Fibroblast of mammary gland (primary cell): ENCODE data around the gene CAMKMT.
"Not testable (repeated sequence)": the region's sequence is repeated elsewhere in the genome, so short reads cannot be mapped to it uniquely, and the experiment has no call there.

Source experiments
- DNase-seq: peaks from one replicate; pipeline ENCODE4 v3.0.0-alpha.2; 2010; ENCODE audit warnings: low read depth
- H3K4me3 ChIP-seq: 2 replicates; pipeline ENCODE4 v1.5.1; 2011; ENCODE audit warnings: low read depth, mild to moderate bottlenecking, low read length, moderate library complexity; ENCODE audit not compliant: control insufficient read depth
- CTCF ChIP-seq: conservative IDR thresholded peaks from 2 replicates; pipeline ENCODE4 v1.5.1; 2011; ENCODE audit warnings: low read depth, low read length, inconsistent platforms; ENCODE audit not compliant: control insufficient read depth, insufficient read depth

CAMKMT gene

DNA sequence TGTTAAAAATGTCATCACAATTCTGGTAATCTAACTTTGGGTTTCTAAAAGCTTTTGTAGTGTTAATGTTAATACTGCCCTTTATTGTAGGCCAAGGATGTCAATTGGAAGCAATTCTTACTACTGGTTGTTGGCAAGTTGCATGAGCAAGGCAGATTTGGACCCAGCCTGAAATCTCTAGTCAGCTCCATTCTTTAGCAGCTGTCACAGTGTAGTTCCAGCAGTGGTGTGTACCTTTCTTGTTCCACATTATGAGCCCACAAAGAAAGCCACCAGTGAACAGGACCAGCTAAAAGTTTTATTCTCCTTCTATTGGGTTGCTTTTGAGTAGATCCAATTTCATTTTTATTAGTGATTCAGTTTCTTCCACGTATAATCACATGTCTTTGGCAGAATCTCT, 133.8 kb downstream of the CAMKMT start:
- H3K4me3 ChIP-seq, result no peak overlapping the region
- no peak for DNase-seq
- no peak for TF ChIP-seq CTCF

DNA sequence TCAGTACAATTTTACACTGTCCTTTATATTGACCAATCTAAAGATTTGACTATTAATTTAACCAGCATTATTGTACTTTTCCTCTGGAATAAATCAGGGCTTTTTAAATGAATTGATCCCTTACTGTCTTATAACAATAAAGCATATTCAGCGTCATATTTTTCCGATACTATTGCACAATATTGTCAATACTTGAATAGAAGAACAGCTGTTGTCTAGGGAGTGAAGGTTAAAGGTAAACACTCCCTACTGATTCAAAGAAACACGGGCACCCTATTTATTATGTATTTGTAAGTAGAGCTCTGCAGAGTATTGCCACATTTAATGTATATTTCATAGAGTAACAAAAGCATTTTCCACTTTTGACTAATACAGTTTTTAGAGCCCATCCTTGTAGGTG, 134.4 kb downstream of the CAMKMT start:
- no peak for TF ChIP-seq CTCF
- no peak for DNase-seq
- no peak overlapping the region for H3K4me3 ChIP-seq

- H3K4me3 ChIP-seq, result no peak overlapping the region
- DNase-seq, result no peak
- no peak for TF ChIP-seq CTCF
Measured at GRCh38 chr2:44498551-44498950, 136.8 kb downstream of the CAMKMT start.

- DNase-seq, H3K4me3 ChIP-seq: not testable (repeated sequence)
Measured at GRCh38 chr2:44505664-44506063, 143.9 kb downstream of the CAMKMT start.

DNA sequence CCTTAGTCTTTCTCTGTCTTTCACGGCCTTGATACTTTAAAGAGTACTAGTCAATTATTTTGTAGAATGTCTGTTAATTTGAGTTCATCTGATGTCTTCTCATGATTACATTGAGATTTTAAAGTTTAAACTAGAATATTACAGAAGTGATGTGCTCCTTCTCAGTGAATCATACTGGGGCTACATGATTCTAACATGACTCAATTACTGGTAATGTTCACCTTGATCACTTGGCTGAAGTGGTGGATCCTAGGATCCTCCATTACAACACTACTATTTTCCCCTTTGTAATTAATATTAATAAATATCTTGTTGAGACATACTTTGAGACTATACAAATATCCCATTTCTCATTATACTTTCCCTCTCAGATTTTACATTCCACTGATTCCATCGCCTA, 148.5 kb downstream of the CAMKMT start:
- TF ChIP-seq CTCF, result no peak
- no peak overlapping the region for H3K4me3 ChIP-seq
- peak; percentile 3 for DNase-seq

DNA sequence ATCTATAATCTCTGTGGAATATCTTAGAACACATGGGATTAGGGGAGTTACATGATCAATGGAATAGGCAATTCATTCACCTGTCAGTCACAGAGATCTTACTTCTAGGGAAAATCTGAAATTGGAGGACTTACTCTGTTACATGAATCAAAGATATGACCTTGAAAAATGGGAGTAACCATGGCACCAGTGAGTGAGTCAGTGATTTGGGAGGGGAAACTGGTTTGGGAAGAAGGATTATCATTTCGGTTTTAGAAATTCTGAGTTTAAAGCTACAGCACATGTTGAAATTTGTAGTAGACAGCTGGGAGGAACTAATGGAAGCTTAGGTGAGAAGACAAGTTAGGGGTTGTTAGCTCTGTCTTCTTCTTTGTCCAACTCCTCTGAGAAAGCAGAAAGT, 153.7 kb downstream of the CAMKMT start:
- TF ChIP-seq CTCF, result no peak
- H3K4me3 ChIP-seq, result no peak overlapping the region
- DNase-seq, result peak; percentile 29

GRCh38 chr2:44519026-44519425, 157.3 kb downstream of the CAMKMT start:
- no peak for TF ChIP-seq CTCF
- DNase-seq, result no peak
- no peak overlapping the region for H3K4me3 ChIP-seq

DNA sequence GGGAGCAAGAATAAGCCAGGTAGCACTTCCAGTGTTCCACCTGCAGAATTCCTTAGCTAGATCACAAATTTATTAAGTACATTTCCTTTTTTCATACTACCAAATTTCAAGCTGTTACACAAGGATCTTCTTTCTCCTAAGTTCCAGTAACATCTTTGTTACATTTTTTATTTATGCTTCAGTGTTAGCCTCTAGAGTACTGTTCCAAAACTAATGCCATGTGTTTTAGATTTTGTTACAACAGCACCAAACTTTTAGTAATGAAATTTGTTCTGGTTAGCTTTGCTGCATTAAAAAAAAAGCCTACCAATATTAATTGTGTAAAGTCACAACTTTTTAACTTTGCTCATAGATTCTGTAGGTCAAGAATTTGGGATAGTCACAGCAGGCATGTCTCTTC, 161.1 kb downstream of the CAMKMT start:
- DNase-seq, result peak; percentile 21
- H3K4me3 ChIP-seq, result no peak overlapping the region
- no peak for TF ChIP-seq CTCF
